Activated CD8-positive, alpha-beta T cell treated with anti-CD3 and anti-CD28 coated beads, Interleukin-2, amount 10 ng/mL, durations not matched to agents 7 days and 5 days (primary cell): ENCODE measurements around the gene THADA. TPM values are rescaled to one million over a fixed set of nuclear protein-coding genes. Genes with fewer than 3 reads are reported as not detected.
"Not testable (repeated sequence)": the region's sequence is repeated elsewhere in the genome, so short reads cannot be mapped to it uniquely, and the experiment has no call there.

ENCODE experiments used
- ATAC-seq: fragments of 150-1000 bp; cut with Tn5 transposase; one replicate; pipeline ENCODE4 v1.10.0; 2021; ENCODE audit warnings: moderate library complexity
- CTCF ChIA-PET: fragments of 350-600 bp; sonication (Branson Sonifier 250); formaldehyde crosslinking; loops from one replicate; lab custom pipeline; 2021; ENCODE audit warnings: antibody characterized with exemption; lab: Charles Lee
- POLR2A ChIA-PET: fragments of 350-600 bp; sonication (Branson Sonifier 250); formaldehyde crosslinking; loops from one replicate; lab custom pipeline; 2021; ENCODE audit warnings: antibody characterized with exemption; lab: Charles Lee
- DNase-seq: peaks from one replicate; pipeline ENCODE4 v3.0.0-alpha.2; 2020
- H3K27ac Mint-ChIP-seq: one replicate; pipeline ENCODE4 v1.8.0; 2021; ENCODE audit warnings: mild to moderate bottlenecking, mixed read lengths
- H3K27me3 Mint-ChIP-seq: one replicate; pipeline ENCODE4 v1.8.0; 2021; ENCODE audit warnings: low read depth, mixed read lengths
- H3K36me3 Mint-ChIP-seq: one replicate; pipeline ENCODE4 v1.8.0; 2021; ENCODE audit warnings: low read depth, mixed read lengths
- H3K4me1 Mint-ChIP-seq: one replicate; pipeline ENCODE4 v1.8.0; 2021; ENCODE audit warnings: low read depth, mixed read lengths
- H3K4me3 Mint-ChIP-seq: one replicate; pipeline ENCODE4 v1.8.0; 2021; ENCODE audit warnings: mild to moderate bottlenecking, mixed read lengths
- H3K9me3 Mint-ChIP-seq: one replicate; pipeline ENCODE4 v1.8.0; 2022; ENCODE audit warnings: mixed read lengths; ENCODE audit not compliant: insufficient read depth
- total RNA-seq, 2 experiments: library from RNA; stranded (reverse); gene quantifications; one replicate each; pipeline ENCODE4 v1.2.3, GENCODE V29; 2021

THADA gene
- total RNA-seq, 2 experiments from 2014 or later, result 27.0 to 31.9 TPM

DNA sequence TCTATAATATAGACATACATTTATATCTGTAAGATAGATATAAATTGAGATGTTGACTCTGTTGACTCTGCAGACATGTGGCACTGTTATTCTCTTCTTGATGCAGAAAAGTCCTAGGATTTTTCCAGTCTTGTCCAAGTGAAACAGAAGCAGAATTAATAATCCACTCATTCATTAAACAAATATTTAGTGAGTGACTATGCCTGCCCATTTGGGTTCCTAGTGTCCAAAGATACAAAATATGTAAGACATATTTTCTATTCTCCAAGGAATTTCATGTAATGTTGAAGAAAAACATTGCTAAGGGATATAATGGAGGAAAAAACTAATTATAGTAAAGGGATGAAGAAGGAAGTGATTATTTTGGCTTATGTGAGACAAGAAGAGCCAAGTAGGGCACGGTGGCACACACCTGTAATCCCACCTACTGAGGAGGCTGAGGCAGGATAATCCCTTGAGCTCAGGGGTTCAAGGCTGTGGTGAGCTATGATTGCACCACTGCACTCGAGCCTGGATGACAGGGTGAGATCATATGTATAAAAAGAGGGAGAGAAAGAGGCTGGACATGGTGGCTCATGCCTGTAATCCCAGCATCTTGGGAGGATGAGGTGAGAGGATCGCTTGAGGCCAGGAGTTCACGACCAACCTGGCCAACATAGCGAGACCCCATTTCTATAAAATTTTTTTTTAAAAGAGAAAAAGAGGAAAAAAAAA is 21.3 kb upstream of the THADA start:
- DNase-seq (no peak), ATAC-seq (no peak)
- no peaks in the 10 kb centered on the region for H3K36me3 Mint-ChIP-seq
- ChIA-PET POLR2A (no interaction called here), CTCF (no interaction called here)
- no peaks in the 10 kb centered on the region for H3K9me3 Mint-ChIP-seq
- H3K27me3 Mint-ChIP-seq, result peaks cover 8% of the 10 kb centered on the region
- no peaks in the 10 kb centered on the region for H3K4me1 Mint-ChIP-seq
- H3K4me3 Mint-ChIP-seq, result no peak overlapping the region
- no peak overlapping the region for H3K27ac Mint-ChIP-seq

DNA sequence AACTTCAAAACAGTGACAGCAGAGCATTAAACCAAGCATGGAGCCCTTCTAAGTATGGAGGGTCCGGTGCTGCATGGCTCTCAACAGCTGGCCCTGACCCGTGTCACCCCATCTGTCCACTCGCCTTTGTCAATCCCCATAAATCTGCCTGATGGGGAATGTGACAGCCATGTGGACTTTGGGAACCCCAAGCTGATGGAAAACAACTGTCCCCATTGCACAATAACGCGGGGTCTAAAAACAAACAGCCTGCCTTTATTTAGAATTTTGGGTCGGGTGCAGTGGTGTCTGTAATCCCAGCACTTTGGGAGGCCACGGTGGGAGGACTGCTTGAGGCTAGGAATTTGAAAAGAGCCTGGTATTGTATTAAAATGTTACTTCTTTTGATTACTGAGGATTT is 17.1 kb upstream of the THADA start:
- H3K36me3 Mint-ChIP-seq, result no peaks in the 10 kb centered on the region
- peaks cover 4% of the 10 kb centered on the region for H3K27me3 Mint-ChIP-seq
- H3K4me3 Mint-ChIP-seq, result no peak overlapping the region
- POLR2A ChIA-PET, result interaction anchor here (0.5 kb wide), 1 partner anchor 129 kb away, joined by 3 read pairs; no protein-coding TSS in a partner anchor
- CTCF ChIA-PET, result interaction anchor here (0.6 to 2.4 kb wide), 5 partner anchors 23 to 53 kb away, joined by 3 to 8 read pairs (median 4); partner anchors contain the start of gene PLEKHH2
- no peaks in the 10 kb centered on the region for H3K4me1 Mint-ChIP-seq
- no peaks in the 10 kb centered on the region for H3K9me3 Mint-ChIP-seq
- DNase-seq, result peak; percentile 17
- ATAC-seq, result no peak
- H3K27ac Mint-ChIP-seq, result no peak overlapping the region

DNA sequence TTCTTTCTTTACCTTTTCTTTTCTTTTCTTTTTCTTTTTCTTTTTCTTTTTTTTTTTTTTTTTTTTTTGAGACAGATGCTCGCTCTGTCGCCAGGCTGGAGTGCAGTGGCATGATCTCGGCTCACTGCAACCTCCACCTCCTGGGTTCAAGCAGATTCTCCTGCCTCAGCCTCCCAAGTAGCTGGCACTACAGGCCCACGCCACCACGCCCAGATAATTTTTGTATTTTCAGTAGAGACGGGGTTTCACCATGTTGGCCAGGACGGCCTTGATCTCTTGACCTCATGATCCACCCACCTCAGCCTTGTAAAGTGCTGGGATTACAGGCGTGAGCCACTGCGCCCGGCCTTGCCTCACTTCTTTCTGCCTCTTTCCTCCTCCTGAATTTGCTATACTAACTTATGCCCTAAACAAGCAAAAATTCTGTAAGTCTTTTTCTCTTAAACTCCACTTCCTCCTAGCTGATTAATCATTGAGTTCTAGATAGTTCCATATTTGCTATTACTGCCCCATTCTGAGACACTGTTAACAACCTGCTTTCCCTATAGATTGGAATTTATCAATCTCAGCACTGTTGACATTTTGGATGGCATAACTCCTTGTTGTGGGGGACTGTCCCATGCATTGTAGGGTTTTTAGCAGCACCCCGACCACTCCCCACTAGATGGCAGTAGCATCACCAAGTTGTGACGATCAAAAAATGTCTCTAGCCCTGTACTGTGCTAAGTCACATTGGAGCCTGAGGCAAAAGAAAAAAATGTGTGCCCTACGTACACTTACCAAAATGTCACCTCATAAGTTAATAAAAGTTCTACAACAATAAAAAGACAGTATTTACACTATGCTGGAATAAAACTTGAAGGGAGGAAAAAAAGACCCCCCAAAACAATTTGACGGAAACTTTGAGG is 16.4 kb upstream of the THADA start:
- Mint-ChIP-seq H3K4me1 (no peaks in the 10 kb centered on the region), H3K27ac (no peak overlapping the region), H3K9me3 (no peaks in the 10 kb centered on the region), H3K36me3 (no peaks in the 10 kb centered on the region), H3K4me3 (no peak overlapping the region), H3K27me3 (peaks cover 8% of the 10 kb centered on the region)
- DNase-seq, result peak; percentile 78
- ChIA-PET POLR2A (no interaction called here), CTCF (interaction anchor here (0.8 to 2.4 kb wide), 7 partner anchors 9 to 784 kb away, joined by 3 to 8 read pairs (median 3); partner anchors contain the start of gene PLEKHH2)
- peak; percentile 88 for ATAC-seq

DNA sequence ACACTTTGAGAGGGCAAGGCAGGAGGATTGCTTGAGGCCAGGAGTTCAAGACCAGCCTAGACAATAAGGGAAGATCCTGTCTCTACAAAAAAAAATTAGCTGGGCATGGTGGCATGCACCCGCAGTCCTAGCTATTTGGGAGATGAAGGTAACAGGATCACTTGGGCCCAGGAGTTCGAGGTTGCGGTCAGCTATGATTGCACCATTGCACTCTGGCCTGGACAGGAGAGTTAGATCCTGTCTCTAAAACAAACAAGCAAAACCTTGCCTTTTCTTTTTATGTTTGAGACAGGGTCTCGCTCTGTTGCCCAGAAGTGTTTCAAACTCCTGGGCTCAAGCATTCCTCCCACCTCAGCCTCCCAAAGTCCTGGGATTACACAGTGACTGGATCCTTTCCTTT is 14.5 kb upstream of the THADA start:
- CTCF ChIA-PET, result interaction anchor here (1.1 to 2.7 kb wide), 4 partner anchors 13 to 126 kb away, joined by 4 to 25 read pairs (median 4); partner anchors contain the start of gene THADA
- H3K9me3 Mint-ChIP-seq, result no peaks in the 10 kb centered on the region
- POLR2A ChIA-PET, result no interaction called here
- H3K4me3 Mint-ChIP-seq, result no peak overlapping the region
- no peak for ATAC-seq
- no peaks in the 10 kb centered on the region for H3K36me3 Mint-ChIP-seq
- no peaks in the 10 kb centered on the region for H3K4me1 Mint-ChIP-seq
- H3K27me3 Mint-ChIP-seq, result peaks cover 10% of the 10 kb centered on the region
- H3K27ac Mint-ChIP-seq, result no peak overlapping the region
- DNase-seq, result no peak

DNA sequence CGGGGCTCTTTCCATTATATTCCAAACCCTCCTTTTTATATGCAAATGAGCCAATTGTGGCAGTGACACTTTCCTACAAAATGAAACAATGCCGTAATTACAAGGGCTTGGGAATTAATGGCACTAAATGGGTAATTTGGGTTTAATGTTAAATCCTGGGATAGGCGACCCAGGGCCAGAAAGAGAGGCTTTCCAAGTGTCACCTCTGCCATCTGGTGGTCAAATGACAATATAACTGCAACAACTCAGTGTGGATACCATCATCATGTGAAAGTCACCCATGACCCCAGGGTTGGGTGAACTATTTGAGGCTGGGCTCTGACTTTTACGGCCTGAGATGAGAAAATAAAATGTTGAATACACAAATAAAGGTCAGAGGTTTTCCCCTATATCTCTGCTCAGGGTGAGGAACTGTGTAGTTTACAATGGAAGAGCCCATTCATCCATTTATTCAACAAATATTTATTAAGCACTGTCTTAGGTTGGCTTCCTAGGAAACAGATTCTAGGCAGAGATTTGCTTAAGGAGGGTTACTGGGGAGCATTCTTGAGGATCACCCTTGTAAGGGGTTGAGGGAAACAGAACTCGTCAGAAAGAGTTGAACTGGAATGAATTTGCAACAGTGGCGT is 13.6 kb upstream of the THADA start:
- ChIA-PET POLR2A (no interaction called here), CTCF (interaction anchor here (1.1 to 2.7 kb wide), 5 partner anchors 12 to 125 kb away, joined by 3 to 25 read pairs (median 4); partner anchors contain the start of gene THADA)
- Mint-ChIP-seq H3K9me3 (no peaks in the 10 kb centered on the region), H3K4me3 (no peak overlapping the region), H3K27me3 (peaks cover 10% of the 10 kb centered on the region), H3K4me1 (peaks cover 4% of the 10 kb centered on the region), H3K27ac (no peak overlapping the region), H3K36me3 (no peaks in the 10 kb centered on the region)
- peak; percentile 77 for ATAC-seq
- peak; percentile 53 for DNase-seq

DNA sequence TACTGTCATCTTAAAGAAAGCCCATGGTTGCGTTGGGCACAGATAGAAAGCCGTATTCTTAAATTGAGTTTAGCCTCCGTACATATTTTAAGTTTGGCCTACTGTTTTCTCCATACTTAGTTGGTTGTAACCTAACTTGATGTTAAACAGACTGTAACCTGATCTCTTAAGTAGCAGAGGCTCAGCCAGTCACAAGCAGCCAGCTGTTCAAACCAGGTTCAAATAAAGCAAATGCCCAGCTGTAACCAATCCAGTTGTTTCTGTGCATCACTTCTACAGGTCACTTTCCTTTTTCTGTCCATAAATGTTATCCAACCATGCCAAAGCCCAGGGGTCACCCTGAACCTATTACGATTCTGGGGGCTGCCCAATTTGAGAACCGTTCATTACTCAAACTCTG is 10.0 kb upstream of the THADA start:
- H3K36me3 Mint-ChIP-seq, result no peaks in the 10 kb centered on the region
- H3K27ac Mint-ChIP-seq, result no peak overlapping the region
- peaks cover 4% of the 10 kb centered on the region for H3K4me1 Mint-ChIP-seq
- no peak overlapping the region for H3K4me3 Mint-ChIP-seq
- DNase-seq, result no peak
- no peak for ATAC-seq
- POLR2A ChIA-PET, result no interaction called here
- H3K9me3 Mint-ChIP-seq, result no peaks in the 10 kb centered on the region
- peaks cover 10% of the 10 kb centered on the region for H3K27me3 Mint-ChIP-seq
- CTCF ChIA-PET, result interaction anchor here (0.6 to 2.7 kb wide), 6 partner anchors 10 to 597 kb away, joined by 3 to 20 read pairs (median 3); partner anchors contain the start of gene THADA

DNA sequence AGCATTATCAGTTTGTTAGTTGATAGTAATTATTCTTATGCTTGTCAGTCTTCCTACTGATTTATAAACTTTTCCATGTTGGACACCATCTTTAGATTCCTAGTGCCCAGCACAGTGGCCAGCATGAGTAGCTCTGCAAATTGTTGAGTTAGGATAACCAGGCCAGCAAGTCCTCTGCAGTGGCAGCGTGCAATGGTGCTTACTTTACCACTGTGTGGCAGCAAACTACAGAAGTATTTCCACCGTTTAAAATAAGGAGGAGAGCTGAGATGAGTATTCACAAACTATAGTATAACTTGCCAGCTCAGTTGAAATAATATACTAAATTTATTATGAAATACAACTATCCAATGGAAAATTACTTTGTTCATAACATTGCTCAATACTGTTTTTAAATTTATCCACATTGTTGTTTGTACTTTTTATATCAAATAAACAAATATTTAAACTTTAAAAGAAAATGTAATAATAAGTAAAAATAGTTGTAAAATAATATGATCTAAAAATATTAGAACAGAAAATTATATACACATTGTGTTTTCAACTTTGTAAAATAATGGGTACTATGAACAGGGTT is 9.3 kb upstream of the THADA start:
- H3K27ac Mint-ChIP-seq, result no peak overlapping the region
- peaks cover 11% of the 10 kb centered on the region for H3K27me3 Mint-ChIP-seq
- H3K4me3 Mint-ChIP-seq, result no peak overlapping the region
- no peaks in the 10 kb centered on the region for H3K9me3 Mint-ChIP-seq
- peak; percentile 50 for DNase-seq
- peaks cover 4% of the 10 kb centered on the region for H3K4me1 Mint-ChIP-seq
- peak; percentile 68 for ATAC-seq
- POLR2A ChIA-PET, result interaction anchor here (1.1 kb wide), 1 partner anchor 9 kb away, joined by 11 read pairs; the partner anchor contains the start of gene THADA
- H3K36me3 Mint-ChIP-seq, result no peaks in the 10 kb centered on the region
- CTCF ChIA-PET, result interaction anchor here (0.6 to 2.7 kb wide), 14 partner anchors 9 to 746 kb away, joined by 3 to 20 read pairs (median 4); partner anchors contain the start of genes DYNC2LI1, PLEKHH2 and THADA

DNA sequence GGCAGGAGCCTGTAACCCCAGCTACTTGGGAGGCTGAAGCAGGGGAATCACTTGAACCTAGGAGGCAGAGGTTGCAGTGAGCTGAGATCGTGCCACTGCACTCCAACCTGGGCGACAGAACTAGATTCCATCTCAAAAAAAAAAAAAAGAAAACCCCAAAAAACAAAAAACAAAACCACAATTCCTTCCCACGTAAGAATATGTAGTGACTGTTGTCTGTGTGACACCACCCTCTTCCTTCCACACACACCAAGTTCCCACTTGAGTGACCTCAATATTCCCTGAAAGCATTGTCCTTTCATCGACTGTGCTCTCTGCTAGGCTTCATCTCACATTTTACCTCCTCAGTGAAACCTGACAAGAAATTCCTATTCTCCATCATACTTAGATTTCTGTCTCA is 8.8 kb upstream of the THADA start:
- ChIA-PET CTCF (interaction anchor here (0.7 to 2.7 kb wide), 10 partner anchors 8 to 745 kb away, joined by 3 to 20 read pairs (median 4); partner anchors contain the start of genes DYNC2LI1, PLEKHH2 and THADA), POLR2A (interaction anchor here (1.1 kb wide), 1 partner anchor 9 kb away, joined by 11 read pairs; the partner anchor contains the start of gene THADA)
- peaks cover 4% of the 10 kb centered on the region for H3K4me1 Mint-ChIP-seq

DNA sequence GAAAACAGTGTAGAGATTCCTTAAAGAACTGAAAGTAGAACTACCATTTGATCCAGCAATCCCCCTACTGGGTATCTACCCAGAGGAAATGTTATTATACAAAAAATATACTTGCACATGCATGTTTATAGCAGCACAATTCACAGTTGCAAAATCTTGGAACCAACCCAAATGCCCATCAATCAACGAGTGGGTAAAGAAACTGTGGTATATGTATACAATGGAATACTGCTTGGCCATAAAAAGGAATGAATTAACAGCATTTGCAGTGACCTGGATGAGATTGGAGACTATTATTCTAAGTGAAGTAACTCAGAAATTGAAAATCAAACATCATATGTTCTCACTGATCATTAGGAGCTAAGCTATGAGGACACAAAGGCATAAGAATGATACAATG is 4.8 kb upstream of the THADA start:
- H3K27ac Mint-ChIP-seq, H3K4me3 Mint-ChIP-seq: not testable (repeated sequence)

More for the DNA sequence above, 8.8 kb upstream of the THADA start:
- no peak overlapping the region for H3K4me3 Mint-ChIP-seq
- H3K27me3 Mint-ChIP-seq, result peaks cover 15% of the 10 kb centered on the region
- no peaks in the 10 kb centered on the region for H3K9me3 Mint-ChIP-seq
- H3K36me3 Mint-ChIP-seq, result no peaks in the 10 kb centered on the region
- DNase-seq (no peak), ATAC-seq (no peak)
- no peak overlapping the region for H3K27ac Mint-ChIP-seq

DNA sequence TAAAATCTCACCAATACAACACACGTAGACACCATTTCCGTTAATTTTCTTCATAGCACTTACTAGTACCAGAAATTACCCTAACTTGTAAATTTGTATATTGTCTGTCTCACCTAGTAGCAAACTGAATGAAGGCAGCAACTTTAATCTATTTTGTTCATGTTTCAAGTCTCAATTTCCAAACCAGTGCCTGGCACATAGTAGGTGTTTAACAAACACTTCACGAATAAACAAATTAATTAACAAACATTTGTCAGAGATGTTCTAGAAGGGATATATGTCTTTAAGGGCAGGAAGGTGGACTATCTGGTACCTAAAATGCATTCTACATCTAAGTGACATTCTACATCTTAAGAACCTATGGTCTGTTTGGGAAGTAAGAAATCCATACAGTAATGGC is 963 bp downstream of the THADA start:
- H3K9me3 Mint-ChIP-seq, result no peaks in the 10 kb centered on the region
- peaks cover 15% of the 10 kb centered on the region for H3K36me3 Mint-ChIP-seq
- H3K27ac Mint-ChIP-seq, result peak overlapping the region; percentile 97
- POLR2A ChIA-PET, result no interaction called here
- DNase-seq (no peak), ATAC-seq (no peak)
- CTCF ChIA-PET, result interaction anchor here (3.9 kb wide), 1 partner anchor 17 kb away, joined by 18 read pairs; no protein-coding TSS in a partner anchor
- H3K4me1 Mint-ChIP-seq, result peaks cover 31% of the 10 kb centered on the region
- peaks cover 4% of the 10 kb centered on the region for H3K27me3 Mint-ChIP-seq
- H3K4me3 Mint-ChIP-seq, result peak overlapping the region; percentile 97

More for the DNA sequence above, 4.8 kb upstream of the THADA start:
- H3K27me3 Mint-ChIP-seq, CTCF ChIA-PET, H3K9me3 Mint-ChIP-seq, DNase-seq, POLR2A ChIA-PET, ATAC-seq, H3K36me3 Mint-ChIP-seq: not testable (repeated sequence)
- peaks cover 15% of the 10 kb centered on the region for H3K4me1 Mint-ChIP-seq
